IPS-NIHi7 (cell line): Measurements from ENCODE around the gene GABPB2.
"Not testable (repeated sequence)": the region's sequence is repeated elsewhere in the genome, so short reads cannot be mapped to it uniquely, and the experiment has no call there.

Source experiments
- DNase-seq: peaks from one replicate; pipeline ENCODE4 v3.0.0; 2012; ENCODE audit warnings: mixed read lengths; ENCODE audit errors: extremely low spot score

Gene GABPB2

DNA sequence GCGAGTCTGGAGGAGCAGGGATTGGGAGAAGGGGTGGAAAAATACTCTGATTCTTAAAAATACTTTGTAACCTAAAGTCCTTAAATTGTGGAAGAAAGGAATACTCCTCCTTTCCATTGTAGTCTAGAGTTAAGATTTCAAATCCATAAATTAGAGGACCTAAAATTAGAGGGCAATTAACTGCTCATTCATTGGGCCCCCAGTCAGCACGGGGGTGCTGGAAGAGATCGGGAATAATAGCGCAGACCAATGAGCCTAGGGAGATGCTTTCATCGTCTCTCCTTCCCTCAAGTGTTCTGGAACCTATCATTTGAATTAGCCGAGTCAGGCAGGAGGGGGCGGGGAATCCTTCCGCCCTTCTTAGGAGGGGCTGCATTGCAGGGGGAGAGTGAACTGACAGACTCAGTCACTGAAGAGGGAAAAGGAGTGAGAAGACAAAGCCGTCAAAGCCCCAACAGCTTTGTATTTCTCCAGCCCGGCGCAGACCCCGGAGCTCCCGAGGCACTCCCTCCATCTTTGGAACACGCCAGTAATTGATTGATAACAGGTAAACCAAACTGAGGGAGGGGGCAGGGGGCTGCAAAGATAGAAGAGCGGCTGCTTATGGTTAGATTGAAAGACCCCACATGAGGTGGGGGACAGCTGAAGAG, 10.4 kb upstream of the GABPB2 start, which contains the start of gene MLLT11:
Gene MLLT11 (plus strand): TSS at position 391 of the 650 bp plus-strand sequence. CDS start 6,828 bp downstream, outside the sequence.
- peak; percentile 88 for DNase-seq

DNA sequence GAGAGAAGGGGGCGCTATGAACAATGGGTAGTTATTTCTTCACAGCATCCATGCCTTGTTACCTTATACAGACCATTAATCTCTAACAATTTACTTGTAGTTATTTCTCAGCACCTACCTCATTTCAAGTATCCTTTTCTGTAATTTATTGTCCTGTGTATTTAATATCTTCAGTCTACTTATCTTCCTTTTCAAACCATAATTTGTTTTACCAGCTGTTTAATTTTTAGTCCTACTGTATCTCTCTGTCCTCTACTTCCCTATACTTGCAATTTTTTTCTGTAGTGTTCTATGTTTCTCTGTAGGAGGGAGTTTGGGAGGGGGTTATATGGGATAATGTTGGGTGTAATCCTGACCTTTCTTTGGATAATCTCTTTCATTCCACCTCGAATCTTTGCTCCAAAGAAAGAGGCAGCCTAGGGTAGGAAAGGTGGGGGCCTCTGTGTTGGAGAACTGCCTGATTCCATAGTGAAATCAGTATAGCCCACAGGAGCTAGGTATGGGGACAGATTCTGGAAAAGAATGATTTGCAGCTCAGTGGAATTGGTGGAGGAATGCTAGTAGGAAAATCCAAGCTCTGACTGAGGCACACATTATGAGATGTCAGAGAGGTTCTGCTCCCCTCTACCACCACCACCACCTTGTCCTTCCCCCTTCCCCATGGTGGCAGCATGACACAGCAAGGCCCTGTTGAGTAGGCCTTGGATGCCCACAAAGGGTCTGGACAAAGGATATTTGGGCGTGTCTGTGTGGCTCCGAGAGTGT, 9.7 kb upstream of the GABPB2 start:
- no peak for DNase-seq

DNA sequence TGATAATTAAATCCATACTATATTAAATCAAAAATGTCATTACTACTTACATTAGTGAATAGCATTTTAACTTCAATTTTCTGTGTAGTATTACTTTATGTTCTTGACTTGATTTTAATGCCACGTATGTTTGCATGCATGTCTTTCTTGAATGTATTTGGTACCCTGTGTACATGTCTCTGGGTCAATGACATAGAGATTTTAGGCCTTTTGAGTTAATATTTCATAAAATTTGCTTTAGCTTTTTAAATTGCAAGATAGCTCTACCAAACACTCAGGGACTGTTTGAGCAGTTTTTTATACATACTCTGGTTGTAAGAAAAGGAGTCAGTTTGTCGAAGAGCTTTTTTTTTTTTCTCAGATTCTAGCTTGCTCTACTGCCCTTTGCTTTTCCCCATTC, 8.9 kb upstream of the GABPB2 start:
- no peak for DNase-seq

DNA sequence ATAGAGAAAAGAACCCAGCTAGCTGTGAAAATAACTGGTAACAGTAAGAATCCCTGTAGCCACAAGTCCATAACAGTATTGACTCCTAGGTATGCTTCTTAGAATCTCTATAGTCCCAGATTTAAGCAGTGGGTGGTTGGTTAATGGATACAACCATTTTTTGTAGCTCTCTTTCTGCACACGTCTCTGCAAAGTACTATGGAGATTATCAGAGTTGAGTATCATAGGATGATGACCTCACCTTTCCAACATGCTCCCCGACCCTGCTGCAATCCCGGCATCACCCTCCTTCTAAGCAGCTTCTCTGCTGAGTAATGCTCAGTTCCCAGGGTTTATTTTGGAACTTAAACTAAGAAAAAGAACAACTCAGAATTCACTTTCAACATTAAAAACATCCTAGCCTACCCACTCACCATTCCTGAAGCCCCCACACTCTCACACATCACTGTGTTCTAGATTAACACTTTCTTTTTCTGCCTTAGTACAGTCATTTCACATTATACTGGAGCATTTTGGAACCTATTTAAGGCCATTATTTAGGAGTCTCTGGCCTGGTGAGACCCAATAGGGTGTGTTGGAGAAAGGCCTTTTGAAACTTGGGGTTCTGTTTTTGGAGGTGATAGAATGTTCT, 7.7 kb upstream of the GABPB2 start:
- DNase-seq = no peak

DNA sequence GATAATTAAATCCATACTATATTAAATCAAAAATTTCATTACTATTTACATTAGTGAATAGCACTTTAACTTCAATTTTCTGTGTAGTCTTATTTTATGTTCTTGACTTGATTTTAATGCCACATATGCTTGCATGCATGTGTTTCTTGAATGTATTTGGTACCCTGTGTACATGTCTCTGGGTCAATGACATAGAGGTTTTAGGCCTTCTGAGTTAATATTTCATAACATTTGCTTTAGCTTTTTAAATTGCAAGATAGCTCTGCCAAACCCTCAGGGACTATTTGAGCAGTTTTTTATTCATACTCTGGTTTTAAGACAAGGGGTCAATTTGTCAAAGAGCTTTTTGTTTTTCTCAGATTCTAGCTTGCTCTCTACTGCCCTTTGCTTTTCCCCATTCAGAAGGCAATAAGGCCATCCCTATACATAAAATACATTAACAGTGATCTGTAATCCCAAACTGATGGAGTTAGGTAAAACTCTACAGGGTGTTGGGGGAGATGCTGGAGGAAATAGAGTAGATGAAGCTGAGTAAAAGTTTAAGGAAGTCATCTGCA, 5.4 kb upstream of the GABPB2 start:
- DNase-seq = no peak

DNA sequence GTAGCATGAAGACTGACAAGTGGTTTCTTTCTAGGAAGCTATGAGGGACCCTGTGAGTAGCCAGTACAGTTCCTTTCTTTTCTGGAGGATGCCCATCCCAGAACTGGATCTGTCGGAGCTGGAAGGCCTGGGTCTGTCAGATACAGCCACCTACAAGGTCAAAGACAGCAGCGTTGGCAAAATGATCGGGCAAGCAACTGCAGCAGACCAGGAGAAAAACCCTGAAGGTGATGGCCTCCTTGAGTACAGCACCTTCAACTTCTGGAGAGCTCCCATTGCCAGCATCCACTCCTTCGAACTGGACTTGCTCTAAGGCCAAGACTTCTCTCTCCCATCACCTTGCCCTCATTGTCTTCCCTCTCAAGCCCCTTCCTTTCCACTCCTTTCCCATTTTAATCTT, 3.4 kb upstream of the GABPB2 start:
- no peak for DNase-seq

DNA sequence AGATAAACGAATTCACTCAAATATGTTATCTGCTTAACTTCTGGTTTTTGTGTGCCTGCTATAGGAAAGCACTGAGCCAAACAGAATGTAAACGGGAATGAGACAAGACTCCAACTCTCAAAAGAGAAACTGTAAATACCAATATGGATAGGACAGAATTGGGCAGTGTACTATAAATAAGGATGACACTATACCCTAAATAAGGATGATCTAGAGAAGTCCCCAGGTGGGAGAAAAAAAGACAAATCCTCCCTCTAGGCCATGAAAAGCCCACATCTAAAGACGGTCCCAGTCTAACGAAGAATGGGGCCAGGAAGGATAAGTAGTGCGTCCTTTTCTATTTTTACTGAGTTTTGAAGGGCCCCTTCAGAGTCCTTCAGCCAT, 1.5 kb upstream of the GABPB2 start:
- DNase-seq = no peak

DNA sequence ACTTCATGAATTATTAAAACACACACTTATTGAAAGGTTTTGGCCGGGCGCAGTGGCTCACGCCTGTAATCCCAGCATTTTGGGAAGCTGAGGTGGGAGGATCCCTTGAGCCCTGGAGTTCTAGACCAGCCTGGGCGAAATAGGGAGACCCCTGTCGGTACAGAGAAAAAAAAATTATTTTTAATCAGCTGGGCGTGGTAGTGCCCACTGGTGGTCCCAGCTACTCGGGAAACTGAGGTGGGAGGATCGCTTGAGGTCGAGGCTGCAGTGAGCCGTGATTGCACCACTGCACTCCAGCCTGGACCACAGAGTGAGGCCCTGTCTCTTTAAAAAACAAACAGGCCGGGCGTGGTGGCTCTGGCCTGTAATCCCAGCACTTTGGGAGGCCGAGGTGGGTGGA, 1.7 kb downstream of the GABPB2 start:
- DNase-seq = no peak

DNA sequence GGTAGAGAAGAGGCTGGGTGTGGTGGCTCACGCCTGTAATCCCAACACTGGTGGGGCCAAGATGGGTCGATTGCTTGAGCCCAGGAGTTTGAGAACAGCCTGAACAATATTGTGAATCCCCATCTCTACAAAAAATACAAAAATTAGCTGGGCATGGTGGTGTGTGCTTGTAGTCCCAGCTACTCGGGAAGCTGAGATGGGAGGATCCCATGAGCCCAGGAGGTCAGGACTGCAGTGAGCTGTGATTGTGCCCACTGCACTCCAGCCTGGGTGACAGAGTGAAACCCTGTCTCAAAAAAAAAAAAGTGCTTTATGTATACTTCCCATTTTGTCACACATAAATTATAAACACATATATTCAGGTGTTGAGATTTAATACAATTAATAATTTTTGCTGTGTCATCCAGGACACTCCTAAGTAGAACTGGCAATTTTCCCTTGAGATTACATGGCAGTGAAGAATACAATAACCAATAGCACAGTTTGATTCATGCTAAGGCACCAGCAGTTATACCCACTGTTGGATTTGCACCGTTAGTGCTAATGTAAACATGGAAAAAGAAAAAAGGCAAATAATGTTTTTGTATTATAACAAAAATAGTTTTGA, 15.5 kb downstream of the GABPB2 start:
- no peak for DNase-seq

DNA sequence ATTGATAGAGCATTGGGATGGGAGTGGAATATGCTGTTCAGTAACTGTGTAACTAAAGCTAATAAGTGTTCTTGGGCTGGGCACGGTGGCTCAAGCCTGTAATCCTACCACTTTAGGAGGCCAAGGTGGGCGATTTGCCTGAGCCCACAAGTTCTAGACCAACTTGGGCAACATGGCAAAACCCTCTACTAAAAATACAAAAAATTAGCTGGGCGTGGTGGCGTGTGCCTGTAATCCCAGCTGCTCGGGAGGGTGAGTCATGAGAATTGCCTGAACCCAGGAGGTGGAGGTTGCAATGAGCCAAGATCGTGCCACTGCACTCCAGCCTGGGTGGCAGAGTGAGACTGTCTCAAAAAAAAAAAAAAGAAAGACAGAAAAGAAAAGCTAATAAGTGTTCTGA, 26.9 kb downstream of the GABPB2 start:
- DNase-seq = not testable (repeated sequence)

DNA sequence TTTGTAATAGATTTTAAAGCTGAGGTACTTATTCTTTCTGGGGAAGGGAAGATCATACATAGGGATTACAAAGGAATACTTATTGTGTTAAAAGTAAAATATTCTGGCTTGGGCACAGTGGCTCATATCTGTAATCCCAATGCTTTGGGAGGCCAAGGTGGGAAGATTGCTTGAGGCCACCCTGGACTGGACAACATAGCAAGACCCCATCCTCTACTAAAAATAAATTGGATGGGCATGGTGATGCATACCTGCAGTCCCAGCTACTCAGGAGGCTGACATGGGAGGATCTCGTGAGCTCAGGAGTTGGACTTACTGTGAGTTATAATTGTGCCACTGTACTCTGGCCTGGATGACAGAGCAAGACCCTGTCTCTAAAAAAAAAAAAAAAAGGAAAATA, 27.6 kb downstream of the GABPB2 start:
- DNase-seq = no peak

DNA sequence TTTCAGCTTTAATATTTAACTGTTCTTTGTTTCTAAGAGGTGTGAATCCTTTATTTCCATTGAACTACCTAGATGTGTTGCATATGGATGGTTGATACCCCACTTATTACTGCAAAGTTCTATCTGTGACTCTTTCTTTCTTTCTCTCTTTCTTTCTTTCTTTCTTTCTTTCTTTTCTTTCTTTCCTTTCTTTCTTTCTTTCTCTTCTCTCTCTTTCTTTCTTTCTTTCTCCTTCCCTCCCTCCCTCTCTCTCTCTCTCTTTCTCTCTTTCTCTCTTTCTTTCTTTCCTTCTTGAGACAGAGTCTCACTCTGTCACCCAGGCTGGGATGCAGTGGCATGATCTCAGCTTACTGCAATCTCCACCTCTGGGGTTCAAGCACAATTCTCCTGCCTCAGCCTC, 34.1 kb downstream of the GABPB2 start:
- no peak for DNase-seq

DNA sequence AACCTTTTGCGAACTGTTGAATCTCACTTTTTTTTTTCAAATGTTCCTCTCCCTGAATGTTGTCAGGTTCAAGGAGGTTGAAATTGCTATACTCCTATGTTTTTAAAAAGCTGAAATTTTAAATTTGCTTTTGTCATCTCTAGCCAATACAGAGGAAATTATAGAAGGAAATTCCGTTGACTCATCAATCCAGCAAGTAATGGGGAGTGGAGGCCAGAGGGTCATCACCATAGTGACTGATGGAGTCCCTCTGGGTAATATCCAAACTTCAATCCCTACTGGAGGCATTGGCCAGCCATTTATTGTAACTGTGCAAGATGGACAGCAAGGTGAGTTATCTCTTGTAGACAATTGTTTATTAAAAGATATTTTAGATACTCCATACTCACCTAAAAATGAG, 36.3 kb downstream of the GABPB2 start:
- DNase-seq = no peak

DNA sequence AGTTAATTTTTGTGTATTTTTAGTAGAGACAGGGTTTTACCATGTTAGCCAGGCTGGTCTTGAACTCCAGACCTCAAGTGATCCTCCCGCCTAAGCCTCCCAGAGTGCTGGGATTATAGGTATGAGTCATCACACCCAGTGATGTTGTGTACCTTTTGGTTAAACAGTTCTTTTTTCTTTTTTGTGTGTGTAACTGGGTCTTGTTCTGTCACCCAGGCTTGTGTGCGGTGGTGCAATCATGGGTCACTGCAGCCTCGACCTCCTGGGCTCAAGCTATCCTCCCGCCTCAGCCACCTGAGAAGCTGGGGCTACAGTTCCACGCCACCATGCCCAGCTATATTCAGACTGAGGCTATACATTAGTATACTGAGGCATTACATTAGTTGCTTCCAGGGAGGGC, 37.8 kb downstream of the GABPB2 start:
- no peak for DNase-seq

DNA sequence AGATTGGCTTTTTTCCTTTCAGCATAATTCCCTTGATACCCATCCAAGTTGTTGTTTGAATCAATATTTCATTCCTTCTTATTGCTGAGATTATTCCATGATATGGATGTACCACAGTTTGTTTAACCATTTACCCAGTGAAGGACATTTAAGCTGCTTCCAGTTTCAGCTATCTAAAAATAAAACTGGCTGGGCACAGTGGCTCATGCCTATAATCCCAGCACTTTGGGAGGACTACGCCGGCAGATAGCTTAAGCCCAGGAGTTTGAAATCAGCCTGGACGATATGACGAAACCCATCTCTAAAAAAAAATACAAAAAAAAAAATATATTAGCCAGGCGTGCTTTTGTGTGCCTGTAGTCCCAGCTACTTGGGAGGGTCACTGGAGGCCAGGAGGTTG, 43.3 kb downstream of the GABPB2 start:
- DNase-seq = no peak

DNA sequence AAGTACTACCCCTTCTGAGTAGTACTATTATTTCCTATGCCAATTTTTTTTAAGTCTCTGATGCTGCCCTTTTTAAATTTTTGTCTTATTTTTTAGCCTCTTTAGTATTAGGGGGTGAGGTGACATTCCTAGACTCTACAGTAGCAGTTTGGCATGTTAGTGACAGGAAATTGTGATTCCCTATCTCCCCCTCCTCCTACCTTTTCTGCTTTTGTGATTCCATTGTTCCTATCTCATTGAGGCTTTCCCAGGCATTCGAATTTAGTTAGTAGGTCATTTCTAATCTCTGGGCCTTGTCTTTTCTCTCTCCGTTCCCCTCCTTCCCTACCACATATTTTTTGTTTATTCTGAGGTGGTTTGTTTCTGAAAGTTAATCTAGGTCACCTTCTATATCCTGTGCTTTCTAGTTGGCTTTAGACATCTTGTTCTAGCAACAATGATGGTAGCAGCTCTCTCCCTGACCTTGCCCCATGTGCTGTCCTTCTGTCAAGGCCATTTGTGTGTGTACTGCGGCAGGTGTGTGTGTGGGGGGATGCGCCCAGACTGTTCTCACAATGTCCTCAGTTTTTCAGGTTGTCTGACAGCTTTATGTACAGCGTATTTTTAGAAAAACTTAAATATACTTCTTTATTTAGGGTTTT, 54.3 kb downstream of the GABPB2 start:
- no peak for DNase-seq

DNA sequence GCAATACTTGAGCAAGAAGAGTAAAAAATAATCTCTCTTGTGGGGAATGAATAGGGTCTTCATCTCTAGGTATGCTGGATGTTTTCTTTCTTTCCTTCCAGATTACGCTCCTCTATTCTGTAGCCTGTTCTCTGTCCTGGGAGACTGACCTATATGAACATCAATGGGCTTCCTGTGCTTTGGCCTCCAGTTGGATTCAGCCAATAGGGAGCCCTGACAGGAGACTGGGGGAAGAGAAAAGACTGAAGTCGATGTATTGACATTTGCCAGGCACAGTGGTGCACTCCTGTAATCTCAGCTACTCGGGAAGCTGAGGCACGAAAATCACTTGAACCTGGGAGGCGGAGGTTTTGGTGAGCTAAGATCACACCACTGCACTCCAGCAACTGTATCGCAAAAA, 58.2 kb downstream of the GABPB2 start:
- DNase-seq = no peak

DNA sequence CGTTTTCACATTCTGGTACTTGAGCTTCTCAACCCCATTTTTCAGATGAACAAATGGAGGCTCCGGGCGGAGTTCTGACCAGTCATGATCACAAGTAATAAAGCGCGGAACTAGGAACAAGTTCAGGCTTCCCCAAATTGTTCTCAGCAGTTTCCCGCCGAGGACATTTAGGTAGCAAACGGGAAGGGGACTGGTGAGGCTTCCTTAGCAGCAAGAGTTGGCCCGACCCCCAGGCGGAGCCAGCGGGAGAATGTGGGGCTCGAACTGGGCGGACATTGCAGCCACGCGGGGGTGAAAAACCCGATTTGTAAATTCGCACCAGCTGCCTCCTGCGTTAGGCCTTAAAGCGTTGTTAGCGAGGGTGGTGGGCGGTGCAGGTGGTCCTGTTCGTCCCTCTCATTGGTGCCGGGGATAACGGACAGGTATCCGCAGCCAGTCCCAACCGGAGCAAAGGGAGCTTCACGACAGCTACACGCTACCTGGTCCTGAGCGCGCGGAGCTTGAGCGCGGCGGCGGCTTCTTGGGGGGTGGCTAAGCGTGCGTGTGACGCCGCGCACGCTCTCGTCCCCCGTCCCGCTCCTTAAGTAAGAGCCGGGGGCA, 60.5 kb downstream of the GABPB2 start:
- peak; percentile 97 for DNase-seq

DNA sequence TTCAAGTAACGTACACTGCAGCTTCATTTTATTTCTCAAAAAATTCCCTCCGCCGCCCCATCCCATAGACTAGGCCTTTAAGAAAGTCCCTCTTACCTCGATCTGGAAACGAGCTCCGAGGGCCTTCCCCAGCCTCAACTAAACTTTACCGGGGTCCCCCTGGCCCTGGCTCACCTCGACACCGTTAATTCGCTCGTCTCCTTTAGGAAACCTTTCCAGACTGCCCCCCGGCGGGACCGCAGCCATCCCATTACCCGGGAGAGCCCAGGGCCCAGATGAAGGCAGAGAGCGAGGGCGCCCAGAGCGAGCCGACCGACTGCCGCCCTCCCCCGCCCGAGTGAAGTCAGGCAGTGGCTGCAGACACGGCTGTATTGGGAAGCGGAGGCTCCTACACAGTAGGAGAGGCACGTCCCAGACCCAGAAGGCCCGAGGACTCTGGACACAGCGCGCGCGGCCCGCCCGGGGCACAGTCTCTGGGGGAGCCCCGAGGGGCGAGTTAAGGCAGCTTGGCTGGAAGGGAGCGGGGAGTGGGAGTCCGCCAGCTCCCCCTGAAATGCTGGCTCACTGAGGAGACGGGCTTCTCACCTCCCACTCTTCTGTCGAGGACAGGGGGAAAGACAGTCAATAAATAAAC, 61.3 kb downstream of the GABPB2 start:
- peak; percentile 55 for DNase-seq

DNA sequence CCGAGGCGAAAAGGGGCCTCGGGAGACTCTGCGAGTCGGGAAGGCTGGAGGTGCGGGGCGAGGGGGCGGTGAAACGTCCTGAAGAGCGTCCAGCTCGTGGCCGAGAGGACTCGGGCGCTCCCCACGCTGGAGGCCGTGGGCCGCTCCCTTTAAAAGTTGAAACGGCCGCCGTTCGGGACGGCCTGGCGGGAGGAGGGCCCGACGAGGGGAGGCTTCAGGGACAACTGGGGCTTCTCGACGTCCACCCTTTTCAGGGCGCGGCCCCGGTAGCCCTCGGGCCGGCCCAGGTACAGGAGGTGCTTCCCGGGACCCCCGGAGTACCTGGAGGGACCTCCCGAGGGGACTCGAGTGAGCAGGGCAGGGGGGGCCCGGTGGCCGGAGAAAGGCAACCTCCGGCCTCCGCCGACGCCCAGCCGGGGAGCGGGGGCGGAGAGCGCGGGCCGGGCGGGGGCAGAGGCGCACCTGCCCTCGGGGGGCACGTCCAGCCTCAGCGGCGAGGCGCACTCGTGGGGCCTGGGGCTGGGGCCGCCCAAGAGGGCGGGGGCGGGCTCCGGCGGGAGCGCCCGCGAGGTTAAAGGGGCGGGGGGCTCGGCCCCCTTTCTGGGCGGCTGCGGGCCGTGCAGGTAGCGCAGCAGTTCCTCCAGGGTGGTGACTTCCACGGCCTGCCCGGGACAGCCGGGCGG, 61.9 kb downstream of the GABPB2 start:
- DNase-seq = peak; percentile 40
